ENCODE data around the gene SCPEP1. TPM values are rescaled to one million over a fixed set of nuclear protein-coding genes. Genes with fewer than 3 reads are reported as not detected.

SCPEP1 gene
- polyA plus RNA-seq, 1 of the 3 experiments (the other 2 are of a cell fraction): 99.6 TPM

GRCh38 chr17:56995766-56996165 lies 17.8 kb downstream of the SCPEP1 start:
- Histone ChIP-seq H4K20me1 (ENCODE audit: insufficient read depth) (no peaks in the 10 kb centered on the region), H3K4me3 (ENCODE audit: low read depth in 2 of 2, low read length in 1 of 2) (no peak overlapping the region), H3K4me2 (no peak overlapping the region), H3F3A (replicated peaks; ENCODE audit: insufficient read depth) (no peaks in the 10 kb centered on the region), H3K79me2 (ENCODE audit: insufficient read depth) (no peaks in the 10 kb centered on the region), H3K27ac (ENCODE audit: low read depth in 2 of 2, low read length in 1 of 2) (no peak overlapping the region), H3K36me3 (replicated peaks in 1 of 2; ENCODE audit: control insufficient read depth in 1 of 2, insufficient read depth in 2 of 2, low read length in 1 of 2) (peaks cover 5 to 12% of the 10 kb centered on the region in 2 experiments), H3K9me2 (no peaks in the 10 kb centered on the region), H3K27me3 (ENCODE audit: insufficient read depth) (no peaks in the 10 kb centered on the region), H3K9me3 (no peaks in the 10 kb centered on the region), H2AFZ (ENCODE audit: low read depth) (no peak overlapping the region), H3K4me1 (ENCODE audit: control insufficient read depth in 1 of 2, insufficient read depth in 2 of 2, low read depth in 1 of 2, low read length in 1 of 2) (no peaks in the 10 kb centered on the region), H3K9ac (no peak overlapping the region)
- ChIA-PET CTCF (interaction anchor here (1.2 to 1.6 kb wide), 4 partner anchors 14 to 216 kb away, joined by 3 to 8 read pairs (median 3); no protein-coding TSS in a partner anchor), POLR2A (no interaction called here)
- TF ChIP-seq, protein P1, sequence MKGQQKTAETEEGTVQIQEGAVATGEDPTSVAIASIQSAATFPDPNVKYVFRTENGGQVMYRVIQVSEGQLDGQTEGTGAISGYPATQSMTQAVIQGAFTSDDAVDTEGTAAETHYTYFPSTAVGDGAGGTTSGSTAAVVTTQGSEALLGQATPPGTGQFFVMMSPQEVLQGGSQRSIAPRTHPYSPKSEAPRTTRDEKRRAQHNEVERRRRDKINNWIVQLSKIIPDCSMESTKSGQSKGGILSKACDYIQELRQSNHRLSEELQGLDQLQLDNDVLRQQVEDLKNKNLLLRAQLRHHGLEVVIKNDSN (IDR thresholded peaks at IDR 0.05; ENCODE audit: borderline replicate concordance, low read depth): no peak
- no peak for TF ChIP-seq SMC3 (IDR thresholded peaks at IDR 0.05; ENCODE audit: low read depth, low read length)
- WGBS (ENCODE audit: low lambda C conversion rate): 94% methylated on average over 1 of the region's 1 CpG
- DNase-seq: no peak

- POLR2A ChIA-PET: no interaction called here
- Histone ChIP-seq H3K4me2 (no peak overlapping the region), H2AFZ (ENCODE audit: low read depth) (no peak overlapping the region), H3K9ac (no peak overlapping the region), H3K79me2 (ENCODE audit: insufficient read depth) (no peaks in the 10 kb centered on the region), H3F3A (replicated peaks; ENCODE audit: insufficient read depth) (no peaks in the 10 kb centered on the region), H3K4me1 (ENCODE audit: control insufficient read depth in 1 of 2, insufficient read depth in 2 of 2, low read depth in 1 of 2, low read length in 1 of 2) (no peaks in the 10 kb centered on the region), H4K20me1 (ENCODE audit: insufficient read depth) (no peaks in the 10 kb centered on the region), H3K9me2 (no peaks in the 10 kb centered on the region), H3K27me3 (ENCODE audit: insufficient read depth) (no peaks in the 10 kb centered on the region), H3K36me3 (replicated peaks in 1 of 2; ENCODE audit: control insufficient read depth in 1 of 2, insufficient read depth in 2 of 2, low read length in 1 of 2) (peaks cover 5 to 12% of the 10 kb centered on the region in 2 experiments), H3K27ac (ENCODE audit: low read depth in 2 of 2, low read length in 1 of 2) (no peak overlapping the region), H3K4me3 (ENCODE audit: low read depth in 2 of 2, low read length in 1 of 2) (no peak overlapping the region), H3K9me3 (no peaks in the 10 kb centered on the region)
- CTCF ChIA-PET: interaction anchor here (0.5 to 5.6 kb wide), 3 partner anchors 14 to 1758 kb away, joined by 3 to 44 read pairs (median 5); partner anchors contain the start of genes COIL and PPM1E
- WGBS (ENCODE audit: low lambda C conversion rate): 99% methylated on average over 2 of the region's 2 CpGs
- DNase-seq: no peak
- no peak for TF ChIP-seq EP300 (IDR thresholded peaks at IDR 0.05; ENCODE audit: borderline replicate concordance in 1 of 2, low read depth in 1 of 2, low read length in 1 of 2)
- no peak for TF ChIP-seq NRF1 (IDR thresholded peaks at IDR 0.05; ENCODE audit: low read depth, low read length)
- TF ChIP-seq EZH2phosphoT487 (IDR thresholded peaks at IDR 0.05; ENCODE audit: borderline replicate concordance, low read depth): no peak
- no peak for TF ChIP-seq FOXM1 (IDR thresholded peaks at IDR 0.05; ENCODE audit: low read depth)
- TF ChIP-seq RXRA (IDR thresholded peaks at IDR 0.05; ENCODE audit: borderline replicate concordance, low read depth): no peak
- no peak for TF ChIP-seq CTCF (IDR thresholded peaks at IDR 0.05)
- no peak for TF ChIP-seq YY1 (IDR thresholded peaks at IDR 0.05; ENCODE audit: low read depth)
Observed at GRCh38 chr17:56997313-56997712, 19.4 kb downstream of the SCPEP1 start.
